ENCODE measurements around the gene TNFRSF1B. TPM values are rescaled to one million over a fixed set of nuclear protein-coding genes. Genes with fewer than 3 reads are reported as not detected.

TNFRSF1B gene
- total RNA-seq, 1 experiment from 2014 or later, result 0.61 TPM

DNA sequence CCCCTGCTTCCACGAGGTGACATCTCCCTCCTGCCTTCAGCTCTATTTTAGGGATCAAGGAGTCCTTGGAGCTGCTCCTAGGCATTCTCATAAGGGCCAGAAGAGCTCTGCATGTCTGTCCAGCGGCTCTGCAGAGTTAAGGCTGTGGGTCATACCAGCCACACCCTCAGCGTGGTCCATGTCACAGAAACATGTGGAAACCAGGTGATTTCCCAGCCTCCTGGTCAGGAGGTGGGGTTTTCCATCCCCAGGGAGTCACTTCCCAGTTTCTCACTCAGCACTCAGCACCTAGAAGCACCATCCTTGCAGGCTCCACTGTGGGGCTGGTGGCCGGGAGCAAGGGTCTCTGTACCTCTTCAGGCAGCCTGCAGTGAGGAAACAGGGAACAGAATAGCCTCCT lies 1.4 kb upstream of the TNFRSF1B start:
- RAD21 ChIA-PET (ENCODE audit: low non-redundant PET in 1 of 2, low total read pairs in 2 of 2, uncharacterized antibody in 2 of 2, unreplicated experiment in 2 of 2), result no interaction called here
- POLR2A ChIA-PET, result interaction anchor here (1.1 kb wide), 1 partner anchor 12 kb away, joined by 3 read pairs; no protein-coding TSS in a partner anchor
- no peak overlapping the region for H3K4me2 ChIP-seq (ENCODE audit: low read length)
- H2AFZ ChIP-seq (ENCODE audit: low read depth, low read length, poor library complexity, severe bottlenecking), result no peak overlapping the region
- no peaks in the 10 kb centered on the region for H3K27me3 ChIP-seq (ENCODE audit: insufficient read depth, low read length)
- BruUV-seq (replicated peaks), result no TSS peak
- no peaks in the 10 kb centered on the region for H3K9me2 ChIP-seq (ENCODE audit: insufficient read depth)
- no peaks in the 10 kb centered on the region for H3K9me3 ChIP-seq (ENCODE audit: control insufficient read depth in 1 of 2, insufficient read depth in 1 of 2, low read depth in 1 of 2, low read length in 2 of 2)
- H3K79me2 ChIP-seq (ENCODE audit: insufficient read depth, low read length), result no peaks in the 10 kb centered on the region
- H4K20me1 ChIP-seq (ENCODE audit: insufficient read depth), result no peaks in the 10 kb centered on the region
- no peak overlapping the region for H3K4me3 ChIP-seq (replicated peaks in 1 of 2; ENCODE audit: low read depth in 1 of 2, low read length in 2 of 2)
- H3K27ac ChIP-seq (ENCODE audit: low read depth, low read length), result no peak overlapping the region
- no peak for DNase-seq (ENCODE audit: low read depth, low spot score)
- H3K36me3 ChIP-seq (ENCODE audit: control insufficient read depth in 1 of 2, insufficient read depth in 2 of 2, low read length in 2 of 2), result no peaks in the 10 kb centered on the region
- CTCF ChIA-PET, result no interaction called here
- intact Hi-C loops (cut with micrococcal nuclease), result no loop called here
- no peak for ATAC-seq
- H3K9ac ChIP-seq (ENCODE audit: low read length), result no peak overlapping the region
- H3K4me1 ChIP-seq (ENCODE audit: control insufficient read depth in 1 of 2, insufficient read depth in 2 of 2, low read length in 2 of 2), result peaks cover 22 to 54% of the 10 kb centered on the region in 2 experiments
- no peak for TF ChIP-seq JUND (IDR thresholded peaks at IDR 0.05)
- TF ChIP-seq SIN3A (IDR thresholded peaks at IDR 0.05; ENCODE audit: low read depth), result no peak
- TF ChIP-seq, protein P1, sequence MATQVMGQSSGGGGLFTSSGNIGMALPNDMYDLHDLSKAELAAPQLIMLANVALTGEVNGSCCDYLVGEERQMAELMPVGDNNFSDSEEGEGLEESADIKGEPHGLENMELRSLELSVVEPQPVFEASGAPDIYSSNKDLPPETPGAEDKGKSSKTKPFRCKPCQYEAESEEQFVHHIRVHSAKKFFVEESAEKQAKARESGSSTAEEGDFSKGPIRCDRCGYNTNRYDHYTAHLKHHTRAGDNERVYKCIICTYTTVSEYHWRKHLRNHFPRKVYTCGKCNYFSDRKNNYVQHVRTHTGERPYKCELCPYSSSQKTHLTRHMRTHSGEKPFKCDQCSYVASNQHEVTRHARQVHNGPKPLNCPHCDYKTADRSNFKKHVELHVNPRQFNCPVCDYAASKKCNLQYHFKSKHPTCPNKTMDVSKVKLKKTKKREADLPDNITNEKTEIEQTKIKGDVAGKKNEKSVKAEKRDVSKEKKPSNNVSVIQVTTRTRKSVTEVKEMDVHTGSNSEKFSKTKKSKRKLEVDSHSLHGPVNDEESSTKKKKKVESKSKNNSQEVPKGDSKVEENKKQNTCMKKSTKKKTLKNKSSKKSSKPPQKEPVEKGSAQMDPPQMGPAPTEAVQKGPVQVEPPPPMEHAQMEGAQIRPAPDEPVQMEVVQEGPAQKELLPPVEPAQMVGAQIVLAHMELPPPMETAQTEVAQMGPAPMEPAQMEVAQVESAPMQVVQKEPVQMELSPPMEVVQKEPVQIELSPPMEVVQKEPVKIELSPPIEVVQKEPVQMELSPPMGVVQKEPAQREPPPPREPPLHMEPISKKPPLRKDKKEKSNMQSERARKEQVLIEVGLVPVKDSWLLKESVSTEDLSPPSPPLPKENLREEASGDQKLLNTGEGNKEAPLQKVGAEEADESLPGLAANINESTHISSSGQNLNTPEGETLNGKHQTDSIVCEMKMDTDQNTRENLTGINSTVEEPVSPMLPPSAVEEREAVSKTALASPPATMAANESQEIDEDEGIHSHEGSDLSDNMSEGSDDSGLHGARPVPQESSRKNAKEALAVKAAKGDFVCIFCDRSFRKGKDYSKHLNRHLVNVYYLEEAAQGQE (IDR thresholded peaks at IDR 0.05; ENCODE audit: low read depth), result no peak
- TF ChIP-seq, protein P2, sequence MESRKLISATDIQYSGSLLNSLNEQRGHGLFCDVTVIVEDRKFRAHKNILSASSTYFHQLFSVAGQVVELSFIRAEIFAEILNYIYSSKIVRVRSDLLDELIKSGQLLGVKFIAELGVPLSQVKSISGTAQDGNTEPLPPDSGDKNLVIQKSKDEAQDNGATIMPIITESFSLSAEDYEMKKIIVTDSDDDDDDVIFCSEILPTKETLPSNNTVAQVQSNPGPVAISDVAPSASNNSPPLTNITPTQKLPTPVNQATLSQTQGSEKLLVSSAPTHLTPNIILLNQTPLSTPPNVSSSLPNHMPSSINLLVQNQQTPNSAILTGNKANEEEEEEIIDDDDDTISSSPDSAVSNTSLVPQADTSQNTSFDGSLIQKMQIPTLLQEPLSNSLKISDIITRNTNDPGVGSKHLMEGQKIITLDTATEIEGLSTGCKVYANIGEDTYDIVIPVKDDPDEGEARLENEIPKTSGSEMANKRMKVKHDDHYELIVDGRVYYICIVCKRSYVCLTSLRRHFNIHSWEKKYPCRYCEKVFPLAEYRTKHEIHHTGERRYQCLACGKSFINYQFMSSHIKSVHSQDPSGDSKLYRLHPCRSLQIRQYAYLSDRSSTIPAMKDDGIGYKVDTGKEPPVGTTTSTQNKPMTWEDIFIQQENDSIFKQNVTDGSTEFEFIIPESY (IDR thresholded peaks at IDR 0.05; ENCODE audit: extremely low read depth, insufficient replicate concordance, low read length), result no peak
- TF ChIP-seq FOSL1 (IDR thresholded peaks at IDR 0.05; ENCODE audit: low read depth), result no peak
- TF ChIP-seq ELF1 (IDR thresholded peaks at IDR 0.05; ENCODE audit: borderline replicate concordance, low read depth), result no peak
- TF ChIP-seq ZNF274 (IDR thresholded peaks at IDR 0.05; ENCODE audit: low read depth, low read length), result no peak
- no peak for TF ChIP-seq CEBPB (IDR thresholded peaks at IDR 0.05; ENCODE audit: low read depth)
- TF ChIP-seq EZH2phosphoT487 (IDR thresholded peaks at IDR 0.05; ENCODE audit: borderline replicate concordance), result no peak
- TF ChIP-seq SRF (IDR thresholded peaks at IDR 0.05; ENCODE audit: low read depth), result no peak
- no peak for TF ChIP-seq EZH2 (IDR thresholded peaks at IDR 0.05)
